Epithelial cell of esophagus (primary cell): ENCODE data around the gene SCAI.
"Not testable (repeated sequence)": the region's sequence is repeated elsewhere in the genome, so short reads cannot be mapped to it uniquely, and the experiment has no call there.

ENCODE experiments used
- DNase-seq: peaks from one replicate; pipeline ENCODE4 v3.0.0; 2010; ENCODE audit warnings: low read depth
- H3K4me3 ChIP-seq: 2 replicates; pipeline ENCODE4 v1.5.1; 2011; ENCODE audit warnings: mild to moderate bottlenecking, low read length, control low read depth
- CTCF ChIP-seq: IDR thresholded peaks from 2 replicates; pipeline ENCODE4 v1.5.1; 2011; ENCODE audit warnings: low read depth, mild to moderate bottlenecking, low read length, control low read depth, inconsistent platforms; ENCODE audit not compliant: insufficient read depth; ENCODE audit errors: missing control alignments

The SCAI gene

DNA sequence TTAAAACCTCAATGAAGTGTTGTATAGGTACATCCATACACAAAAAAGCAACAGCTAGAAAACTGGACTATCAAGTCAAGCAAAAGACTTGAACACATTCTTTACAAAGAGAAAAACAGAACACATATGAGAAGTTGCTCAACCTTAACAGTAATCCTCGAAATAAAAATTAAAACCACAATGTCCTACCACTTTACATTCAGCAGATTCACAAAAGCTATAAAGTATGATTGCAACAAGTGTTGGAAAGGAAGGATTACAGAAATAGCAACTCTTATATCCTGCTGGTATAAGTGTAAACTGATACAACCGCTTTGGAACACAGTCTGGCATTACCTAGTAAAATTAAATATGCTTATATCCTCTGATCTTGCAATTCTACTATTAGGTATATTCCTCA is 173.9 kb downstream of the SCAI start:
- no peak for TF ChIP-seq CTCF
- H3K4me3 ChIP-seq, result no peak overlapping the region
- DNase-seq, result no peak

GRCh38 chr9:124968238-124968637 is 175.1 kb downstream of the SCAI start:
- no peak for DNase-seq
- no peak for TF ChIP-seq CTCF
- no peak overlapping the region for H3K4me3 ChIP-seq

- not testable (repeated sequence) for DNase-seq
Measured at GRCh38 chr9:124965775-124966568, 177.4 kb downstream of the SCAI start.

GRCh38 chr9:124964604-124965003 is 178.7 kb downstream of the SCAI start:
- DNase-seq, result no peak
- TF ChIP-seq CTCF, result no peak
- no peak overlapping the region for H3K4me3 ChIP-seq

More at GRCh38 chr9:124965775-124966568, 177.4 kb downstream of the SCAI start:
- H3K4me3 ChIP-seq, result not testable (repeated sequence)

DNA sequence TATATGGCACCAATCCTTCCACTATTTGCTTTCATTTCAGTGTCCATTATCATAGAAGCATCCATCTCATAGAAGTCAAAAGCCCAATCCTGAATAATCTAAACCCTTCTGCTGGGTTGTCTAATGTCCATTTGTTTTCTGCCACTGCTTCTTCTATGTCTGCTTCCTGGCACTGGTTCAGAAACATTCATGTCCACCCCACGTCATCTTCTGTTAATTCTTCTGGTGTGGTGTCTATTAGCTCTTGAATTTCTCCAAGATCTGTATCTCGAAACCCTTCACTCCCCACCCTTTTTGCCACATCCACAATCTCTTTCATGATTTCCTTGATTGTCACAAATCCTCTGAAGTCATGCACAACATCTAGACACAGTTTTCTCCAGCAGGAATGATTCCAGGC is 179.3 kb downstream of the SCAI start:
- TF ChIP-seq CTCF, result no peak
- H3K4me3 ChIP-seq, result no peak overlapping the region
- no peak for DNase-seq

GRCh38 chr9:124960409-124960752 is 182.9 kb downstream of the SCAI start:
- peak; percentile 62 for DNase-seq
- H3K4me3 ChIP-seq, result no peak overlapping the region
- no peak for TF ChIP-seq CTCF

DNA sequence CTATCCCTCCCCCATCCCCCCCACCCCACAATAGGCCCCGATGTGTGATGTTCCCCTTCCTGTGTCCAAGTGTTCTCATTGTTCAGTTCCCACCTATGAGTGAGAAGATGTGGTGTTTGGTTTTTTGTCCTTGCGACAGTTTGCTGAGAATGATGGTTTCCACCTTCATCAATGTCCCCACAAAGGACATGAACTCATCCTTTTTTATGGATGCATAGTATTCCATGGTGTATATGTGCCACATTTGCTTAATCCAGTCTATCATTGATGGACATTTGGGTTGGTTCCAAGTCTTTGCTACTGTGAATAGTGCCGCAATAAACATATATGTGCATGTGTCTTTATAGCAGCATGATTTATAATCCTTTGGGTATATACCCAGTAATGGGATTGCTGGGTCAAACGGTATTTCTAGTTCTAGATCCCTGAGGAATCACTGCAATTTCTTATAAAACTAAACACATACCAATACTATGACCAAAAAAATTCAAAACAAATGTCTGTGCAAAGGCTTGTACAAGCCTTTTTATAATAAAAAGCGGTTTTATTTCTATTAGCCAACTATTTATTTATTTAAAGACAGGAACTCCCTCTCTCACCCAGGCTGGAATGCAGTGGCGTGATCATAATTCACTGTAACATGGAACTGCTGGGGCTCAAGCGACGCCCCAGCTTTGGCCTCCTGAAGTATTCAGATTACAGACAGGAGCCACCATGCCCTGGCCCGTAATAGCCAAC is 183.5 kb downstream of the SCAI start:
- not testable (repeated sequence) for DNase-seq, H3K4me3 ChIP-seq

DNA sequence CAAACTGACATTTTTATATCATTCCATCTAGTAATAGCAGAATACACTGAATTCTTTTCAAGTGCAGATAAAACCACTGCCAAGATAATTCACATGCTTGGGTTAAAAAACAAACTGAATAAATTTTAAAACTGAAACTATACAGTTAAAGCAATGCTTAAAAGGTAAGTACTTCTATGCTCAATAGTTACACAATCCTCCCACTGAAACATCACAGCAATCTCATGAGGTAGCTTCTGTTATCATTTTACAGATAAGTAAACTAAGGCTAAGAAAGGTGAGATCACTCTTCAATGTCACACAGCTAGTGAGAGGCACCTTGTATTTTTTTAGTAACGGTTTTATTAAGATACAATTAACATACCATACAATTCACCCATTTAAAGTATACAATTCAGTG is 189.1 kb downstream of the SCAI start:
- DNase-seq, result no peak
- TF ChIP-seq CTCF, result no peak
- no peak overlapping the region for H3K4me3 ChIP-seq
